GM12891 (cell line): Measurements from ENCODE around the gene OAS3.
A peak's percentile ranks its signal among the peaks of the same experiment; 100 is the strongest.

Experiments
- DNase-seq: peaks from one replicate; pipeline ENCODE4 v3.0.0; 2011; ENCODE audit warnings: low spot score; ENCODE audit not compliant: insufficient read length
- FAIRE-seq: peaks from 2 replicates; lab custom pipeline; 2011; peaks lifted over from hg19 to GRCh38; lab: Jason Lieb, UNC
- PAX5 ChIP-seq: IDR thresholded peaks from 2 replicates; pipeline ENCODE4 v1.6.1; 2011; ENCODE audit warnings: low read length, moderate library complexity, mild to moderate bottlenecking; ENCODE audit not compliant: insufficient read depth, severe bottlenecking
- POLR2A ChIP-seq: IDR thresholded peaks from 2 replicates; pipeline ENCODE4 v1.6.1; 2011; ENCODE audit warnings: low read depth, low read length, control low read depth
- POLR2AphosphoS5 ChIP-seq: IDR thresholded peaks from 2 replicates; pipeline ENCODE4 v1.6.1; 2011; ENCODE audit warnings: low read depth, low read length, control low read depth
- POU2F2 ChIP-seq: IDR thresholded peaks from 2 replicates; pipeline ENCODE4 v1.6.1; 2011; ENCODE audit warnings: low read depth, mild to moderate bottlenecking, control low read depth, low read length, moderate library complexity
- SPI1 ChIP-seq: IDR thresholded peaks from 2 replicates; pipeline ENCODE4 v1.6.1; 2011; ENCODE audit warnings: low read depth, low read length, control low read depth
- TAF1 ChIP-seq: IDR thresholded peaks from 2 replicates; pipeline ENCODE4 v1.6.1; 2011; ENCODE audit warnings: low read depth, low read length, control low read depth

The OAS3 gene

DNA sequence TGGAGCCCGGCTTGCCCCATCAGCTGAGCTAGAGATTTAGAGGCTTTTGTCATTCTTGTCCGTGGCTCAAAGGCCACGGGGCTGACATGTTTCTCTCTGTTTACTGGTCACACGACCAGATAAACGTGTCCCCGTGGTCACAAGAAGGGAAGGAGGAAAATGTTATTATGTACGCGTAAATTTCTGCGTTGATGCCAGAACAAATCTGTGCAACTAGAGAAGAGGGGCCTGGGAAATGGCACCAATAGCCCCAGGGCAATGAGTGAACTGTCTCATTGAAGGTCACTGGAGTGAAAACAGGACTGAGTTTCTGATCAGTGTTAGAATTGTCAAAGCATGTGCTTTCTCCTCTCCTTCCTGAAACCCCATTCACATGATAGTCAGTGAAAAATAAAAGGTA lies 65.4 kb downstream of the OAS3 start:
- FAIRE-seq (no peak), DNase-seq (no peak)
- TF ChIP-seq TAF1, result no peak
- no peak for TF ChIP-seq POLR2A
- TF ChIP-seq PAX5, result no peak
- no peak for TF ChIP-seq POU2F2
- no peak for TF ChIP-seq POLR2AphosphoS5
- TF ChIP-seq SPI1, result no peak

DNA sequence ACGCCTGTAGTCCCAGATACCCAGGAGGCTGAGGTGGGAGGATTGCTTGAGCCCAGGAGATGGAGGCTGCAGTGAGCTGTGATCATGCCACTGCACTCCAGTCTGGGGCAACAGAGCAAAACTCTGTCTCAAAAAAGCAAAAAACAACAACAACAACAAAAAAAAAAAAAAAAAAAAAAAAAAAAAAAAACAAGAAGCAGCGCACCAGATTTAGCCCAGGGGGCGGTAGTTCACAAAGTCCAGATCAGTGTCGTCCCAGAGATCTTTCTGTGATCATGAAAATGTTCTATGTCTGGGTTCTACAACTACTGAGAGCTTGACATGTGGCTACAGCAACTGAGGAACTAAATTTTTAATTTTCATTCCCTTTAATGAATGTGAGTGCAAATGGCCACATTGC lies 67.5 kb downstream of the OAS3 start:
- TF ChIP-seq POU2F2 (no peak), POLR2AphosphoS5 (no peak), POLR2A (no peak), TAF1 (no peak), SPI1 (no peak), PAX5 (no peak)
- FAIRE-seq (no peak), DNase-seq (peak; percentile 15)

DNA sequence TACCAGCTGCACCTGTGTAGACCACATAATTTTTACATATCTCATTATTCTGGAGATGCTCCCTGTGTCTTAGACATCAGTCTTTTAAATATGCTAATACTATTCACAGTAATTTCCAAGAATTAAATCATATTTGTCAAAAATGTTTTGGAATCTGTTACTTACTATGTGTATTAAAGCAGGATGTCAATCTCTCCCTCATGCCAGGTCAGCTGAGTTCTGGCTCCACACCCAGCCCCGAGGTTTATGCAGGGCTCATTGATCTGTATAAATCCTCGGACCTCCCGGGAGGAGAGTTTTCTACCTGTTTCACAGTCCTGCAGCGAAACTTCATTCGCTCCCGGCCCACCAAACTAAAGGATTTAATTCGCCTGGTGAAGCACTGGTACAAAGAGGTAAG lies 67.9 kb downstream of the OAS3 start:
- no peak for FAIRE-seq
- TF ChIP-seq TAF1 (no peak), POU2F2 (no peak), POLR2AphosphoS5 (no peak), POLR2A (no peak), SPI1 (no peak), PAX5 (no peak)
- DNase-seq, result no peak

DNA sequence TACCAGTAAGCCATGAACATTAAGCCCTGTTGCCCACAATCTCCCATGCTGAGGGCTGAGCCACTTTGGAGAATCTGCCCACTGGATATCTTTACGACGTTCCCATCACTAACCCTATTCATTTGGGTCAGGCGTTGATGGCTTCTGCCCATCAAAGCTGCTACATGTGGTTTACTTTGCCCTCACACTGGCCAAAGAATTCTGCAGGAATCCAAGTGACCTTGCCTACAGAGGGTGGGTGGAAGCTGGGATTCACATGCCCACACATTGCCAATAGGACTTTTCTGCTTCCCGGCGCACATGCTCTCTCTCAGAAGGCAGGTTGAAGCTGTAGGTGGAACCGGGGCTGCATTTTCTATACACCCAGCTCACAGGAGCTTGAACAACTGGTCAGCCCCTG lies 68.4 kb downstream of the OAS3 start:
- FAIRE-seq (no peak), DNase-seq (no peak)
- no peak for TF ChIP-seq POLR2A
- TF ChIP-seq POU2F2, result no peak
- no peak for TF ChIP-seq SPI1
- TF ChIP-seq TAF1, result no peak
- TF ChIP-seq POLR2AphosphoS5, result no peak
- TF ChIP-seq PAX5, result no peak

DNA sequence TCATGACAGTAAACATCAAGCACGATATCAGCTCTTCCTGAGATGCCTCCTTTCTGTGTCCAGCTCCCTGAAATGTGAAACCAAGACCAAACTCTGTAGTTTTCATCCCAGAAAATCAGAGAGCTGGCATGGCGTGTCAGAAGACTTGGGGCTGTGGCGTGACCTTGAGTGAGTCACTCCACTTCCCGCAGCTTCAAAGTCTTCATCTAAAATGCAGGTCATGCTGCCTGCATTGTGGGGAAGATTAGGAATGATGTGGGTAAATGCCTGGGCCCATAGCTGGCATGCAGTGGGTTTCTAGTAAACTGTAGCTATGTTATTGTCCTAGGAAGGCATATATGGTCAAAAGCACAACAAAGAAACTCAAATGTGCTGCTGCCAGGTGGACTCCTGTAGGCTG lies 68.9 kb downstream of the OAS3 start:
- no peak for DNase-seq
- FAIRE-seq, result no peak

DNA sequence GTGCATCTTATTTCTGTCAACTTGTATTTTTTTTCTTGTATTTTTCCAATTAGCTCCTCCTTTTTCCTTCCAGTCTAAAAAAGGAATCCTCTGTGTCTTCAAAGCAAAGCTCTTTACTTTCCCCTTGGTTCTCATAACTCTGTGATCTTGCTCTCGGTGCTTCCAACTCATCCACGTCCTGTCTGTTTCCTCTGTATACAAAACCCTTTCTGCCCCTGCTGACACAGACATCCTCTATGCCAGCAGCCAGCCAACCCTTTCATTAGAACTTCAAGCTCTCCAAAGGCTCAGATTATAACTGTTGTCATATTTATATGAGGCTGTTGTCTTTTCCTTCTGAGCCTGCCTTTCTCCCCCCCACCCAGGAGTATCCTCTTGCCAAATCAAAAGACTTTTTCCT lies 72.4 kb downstream of the OAS3 start:
- FAIRE-seq (no peak), DNase-seq (no peak)
- TF ChIP-seq TAF1, result no peak
- no peak for TF ChIP-seq SPI1
- no peak for TF ChIP-seq PAX5

More for the DNA sequence above, 68.9 kb downstream of the OAS3 start:
- no peak for TF ChIP-seq TAF1
- no peak for TF ChIP-seq POLR2A
- no peak for TF ChIP-seq SPI1
- no peak for TF ChIP-seq POLR2AphosphoS5
- TF ChIP-seq POU2F2, result no peak
- no peak for TF ChIP-seq PAX5

DNA sequence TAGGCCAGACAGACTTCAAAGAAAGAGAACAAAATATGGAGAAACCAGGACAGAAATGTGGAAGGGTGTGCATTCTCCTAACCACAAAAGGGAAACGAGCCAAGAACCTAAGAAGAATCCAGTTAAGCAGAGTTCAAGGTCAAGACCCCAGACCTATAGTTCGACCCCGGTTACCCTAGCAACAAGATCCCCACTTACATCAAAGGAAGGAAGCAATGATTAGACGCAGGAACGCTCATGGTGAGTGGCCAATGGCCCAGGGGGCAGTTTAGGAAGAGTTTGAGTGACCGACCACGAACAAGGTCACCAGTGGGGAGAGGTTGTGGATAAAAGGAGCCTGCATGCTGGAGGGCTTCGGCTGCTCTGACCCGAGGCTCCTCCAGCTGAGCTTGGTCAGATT lies 76.3 kb downstream of the OAS3 start:
- FAIRE-seq (no peak), DNase-seq (no peak)
- TF ChIP-seq TAF1 (no peak), POLR2A (no peak), POLR2AphosphoS5 (no peak), SPI1 (no peak), PAX5 (no peak), POU2F2 (no peak)

DNA sequence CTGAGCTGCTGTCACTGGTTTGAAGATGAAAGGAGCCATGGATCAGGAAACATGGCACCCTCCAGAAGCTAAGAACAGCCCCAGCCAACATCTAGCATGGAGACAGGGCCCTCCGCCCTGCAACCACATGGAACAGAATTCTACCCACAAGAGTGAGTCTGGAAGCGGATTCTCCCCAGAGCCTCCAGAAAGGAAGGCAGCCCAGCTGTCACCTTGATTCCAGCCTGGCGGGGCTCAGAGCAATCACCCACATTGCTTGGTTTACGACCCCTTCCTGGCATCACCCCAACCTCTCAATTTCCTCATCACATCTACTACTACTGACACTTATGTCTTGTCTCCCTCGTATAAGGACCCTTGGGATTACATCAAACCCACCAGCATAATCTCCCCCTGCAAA lies 78.5 kb downstream of the OAS3 start:
- no peak for FAIRE-seq
- DNase-seq, result no peak
- TF ChIP-seq POLR2AphosphoS5 (no peak), TAF1 (no peak), POLR2A (no peak), POU2F2 (no peak), SPI1 (no peak), PAX5 (no peak)

DNA sequence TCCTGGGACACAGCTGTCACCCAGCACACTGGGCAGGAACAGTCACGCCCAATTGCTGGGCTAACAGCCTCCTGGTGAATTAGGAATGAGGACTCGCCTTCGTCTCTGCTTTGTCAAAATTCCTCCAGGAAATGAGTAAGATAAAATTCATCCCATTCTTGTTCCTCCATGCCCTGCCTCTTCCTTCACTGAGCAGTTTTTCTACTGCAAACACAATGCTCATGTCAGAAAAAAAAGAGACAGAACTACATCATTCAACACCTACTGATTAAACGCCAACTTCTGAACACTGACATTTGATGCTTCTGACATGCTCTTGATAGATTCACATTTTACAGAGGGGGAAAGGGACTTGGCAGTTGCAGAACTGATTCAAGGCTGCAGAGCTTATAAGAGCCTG lies 80.8 kb downstream of the OAS3 start:
- FAIRE-seq (no peak), DNase-seq (no peak)
- TF ChIP-seq PAX5, result no peak
- TF ChIP-seq POLR2AphosphoS5, result no peak
- no peak for TF ChIP-seq TAF1
- TF ChIP-seq POLR2A, result no peak
- no peak for TF ChIP-seq SPI1
- TF ChIP-seq POU2F2, result no peak

DNA sequence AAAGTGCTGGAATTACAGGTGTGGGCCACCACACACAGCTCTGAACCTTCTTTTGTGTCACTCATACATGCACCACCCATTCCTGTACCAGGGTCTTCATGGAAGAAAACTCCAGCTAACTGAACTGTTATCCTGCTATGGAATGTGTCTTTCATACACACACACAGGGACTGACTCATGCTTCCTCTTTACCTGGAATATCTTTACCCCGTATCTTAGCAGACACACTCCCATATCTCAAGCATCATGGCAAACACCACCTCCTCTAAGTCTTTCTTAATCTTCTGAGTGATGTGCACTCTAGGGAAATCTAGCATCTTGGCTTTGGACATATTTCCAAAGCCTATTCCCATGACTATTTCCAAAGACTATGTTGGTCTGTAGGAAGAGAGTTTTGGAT lies 83.2 kb downstream of the OAS3 start:
- FAIRE-seq (no peak), DNase-seq (no peak)
- TF ChIP-seq POU2F2, result no peak
- no peak for TF ChIP-seq POLR2A
- TF ChIP-seq PAX5, result no peak
- no peak for TF ChIP-seq TAF1
- no peak for TF ChIP-seq SPI1
- TF ChIP-seq POLR2AphosphoS5, result no peak
